Effector CD8-positive, alpha-beta T cell (primary cell): Measurements from ENCODE around the gene THEMIS.

Experiments
- DNase-seq: peaks from one replicate; lab custom pipeline; 2025; lab: John Stamatoyannopoulos, UW

Gene THEMIS

GRCh38 chr6:127859956-127860355 lies 40.9 kb downstream of the THEMIS start:
- DNase-seq, result no peak

GRCh38 chr6:127858727-127859391 lies 42.0 kb downstream of the THEMIS start:
- no peak for DNase-seq

DNA sequence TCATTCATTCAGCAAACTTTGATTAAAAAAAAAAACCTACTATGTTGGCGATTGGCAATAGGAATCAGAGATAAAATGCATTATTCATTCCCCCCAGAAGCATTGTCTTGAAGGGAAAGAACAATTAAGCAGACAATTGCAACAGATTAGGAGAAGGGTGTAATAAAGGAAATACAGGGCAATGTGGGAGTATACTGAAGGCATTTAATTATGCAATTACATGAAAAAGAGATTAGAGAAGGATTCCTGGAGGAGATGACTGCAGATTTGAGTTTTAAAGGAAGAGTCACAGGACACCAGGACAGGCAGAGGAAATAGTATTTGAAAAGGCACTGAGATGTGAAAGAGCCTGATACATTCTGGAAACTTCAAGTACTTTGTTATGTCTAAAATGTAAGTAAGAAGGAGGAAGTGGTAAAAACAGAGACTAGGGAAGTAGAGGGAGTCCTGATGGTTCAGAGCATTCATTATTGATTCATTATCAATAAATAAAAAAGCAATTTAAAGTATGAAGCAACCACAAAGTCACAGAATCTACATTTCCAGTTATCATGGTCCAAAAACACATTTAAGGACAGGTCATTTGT lies 43.7 kb downstream of the THEMIS start:
- DNase-seq, result no peak

DNA sequence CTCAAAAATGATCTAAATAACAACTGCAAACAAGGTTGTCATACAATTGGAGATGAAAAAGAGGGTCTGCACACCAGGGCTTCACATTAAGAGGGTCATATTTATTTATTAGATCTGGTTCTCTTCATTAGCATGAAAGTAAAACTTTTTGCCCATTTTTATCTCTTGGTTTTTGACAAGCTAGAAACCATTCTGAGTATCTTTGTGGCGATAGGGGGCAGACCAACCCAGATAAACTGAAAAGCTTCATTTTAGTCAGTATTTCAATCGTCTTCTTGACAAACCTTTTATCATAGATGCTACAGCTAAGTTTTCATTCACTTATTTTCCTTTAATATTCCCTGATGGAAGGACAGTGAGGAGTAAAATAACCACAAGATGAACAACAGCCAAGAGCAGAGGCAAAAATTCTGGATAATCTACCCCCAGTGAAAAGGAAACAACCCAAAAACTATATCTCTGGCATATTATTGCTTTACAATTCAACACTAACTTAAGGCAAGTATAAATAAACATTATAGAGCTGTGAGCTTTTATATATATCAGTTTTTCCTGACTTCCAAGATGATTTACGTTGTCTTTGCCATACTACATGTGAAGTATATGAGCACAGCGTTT lies 45.2 kb downstream of the THEMIS start:
- DNase-seq, result peak; percentile 7

- DNase-seq, result no peak
These were observed 46.8 kb downstream of the THEMIS start for GRCh38 chr6:127854009-127854408.

DNA sequence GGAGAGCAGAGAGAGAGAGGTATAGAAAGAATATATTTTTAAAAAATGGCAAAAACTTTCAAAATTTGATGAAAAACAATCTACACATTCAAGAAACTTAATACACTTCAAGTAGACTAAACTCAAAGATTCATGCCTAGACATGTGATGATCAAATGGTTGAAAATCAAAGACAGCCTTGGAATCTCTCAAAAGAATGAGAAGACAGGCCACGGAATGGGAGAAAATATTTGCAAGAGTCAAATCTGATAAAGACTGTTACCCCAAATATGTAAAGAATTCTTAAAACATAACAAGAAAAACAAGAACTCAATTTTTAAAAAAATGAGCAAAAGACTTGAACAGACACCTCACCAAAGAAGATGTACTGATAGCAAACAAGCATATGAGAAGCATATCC lies 49.7 kb downstream of the THEMIS start:
- no peak for DNase-seq

DNA sequence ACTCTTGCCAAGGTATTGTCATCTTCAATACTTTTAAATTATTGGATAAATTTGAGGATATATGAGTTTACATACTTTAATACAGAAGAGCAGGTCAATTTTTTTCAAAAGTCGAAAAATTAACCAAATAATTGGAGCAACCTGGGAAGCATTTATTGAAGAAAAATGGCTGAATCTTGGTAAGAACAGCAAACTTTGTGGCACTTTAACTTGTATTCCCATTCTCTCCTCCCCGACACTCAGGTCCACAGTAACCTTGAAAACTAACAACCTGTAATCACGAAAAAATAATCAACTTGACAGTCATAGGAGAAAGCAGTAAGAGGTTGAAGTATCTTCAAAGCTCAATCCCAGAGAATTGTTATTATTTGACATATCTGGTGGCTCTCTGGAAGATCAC lies 55.6 kb downstream of the THEMIS start:
- DNase-seq, result no peak

GRCh38 chr6:127844529-127844928 lies 56.3 kb downstream of the THEMIS start:
- no peak for DNase-seq

- DNase-seq, result no peak
These were observed 57.3 kb downstream of the THEMIS start for GRCh38 chr6:127843582-127843981.

GRCh38 chr6:127842562-127842961 lies 58.3 kb downstream of the THEMIS start:
- no peak for DNase-seq

GRCh38 chr6:127841811-127842210 lies 59.0 kb downstream of the THEMIS start:
- no peak for DNase-seq

- DNase-seq, result no peak
These were observed 66.7 kb downstream of the THEMIS start for GRCh38 chr6:127834136-127834535.

- no peak for DNase-seq
These were observed 67.5 kb downstream of the THEMIS start for GRCh38 chr6:127833336-127833735.

- DNase-seq, result no peak
These were observed 68.5 kb downstream of the THEMIS start for GRCh38 chr6:127832381-127832780.

- DNase-seq, result no peak
These were observed 76.8 kb downstream of the THEMIS start for GRCh38 chr6:127824061-127824460.

DNA sequence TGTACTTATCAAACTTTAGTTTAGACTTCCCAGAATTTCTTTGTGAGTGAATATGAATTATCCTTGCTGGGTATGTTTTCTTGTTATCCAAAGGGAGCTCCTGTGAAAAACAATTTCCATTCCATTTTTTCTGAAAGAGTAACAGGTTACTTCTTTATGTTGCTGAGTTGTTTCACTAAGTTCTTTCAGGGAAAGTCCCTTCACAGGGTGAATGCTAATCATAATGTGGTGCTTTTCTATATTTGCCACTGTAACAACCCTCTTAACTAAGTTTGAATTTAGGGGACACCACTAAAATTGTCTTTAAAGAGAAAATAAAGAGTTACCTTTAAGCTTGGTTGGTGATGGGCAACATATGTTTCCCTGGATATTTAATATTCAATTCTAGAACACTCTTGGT lies 79.4 kb downstream of the THEMIS start:
- DNase-seq, result no peak

GRCh38 chr6:127818149-127818548 lies 82.7 kb downstream of the THEMIS start:
- no peak for DNase-seq

GRCh38 chr6:127816643-127817042 lies 84.2 kb downstream of the THEMIS start:
- no peak for DNase-seq

GRCh38 chr6:127813699-127814027 lies 87.2 kb downstream of the THEMIS start:
- DNase-seq, result no peak

DNA sequence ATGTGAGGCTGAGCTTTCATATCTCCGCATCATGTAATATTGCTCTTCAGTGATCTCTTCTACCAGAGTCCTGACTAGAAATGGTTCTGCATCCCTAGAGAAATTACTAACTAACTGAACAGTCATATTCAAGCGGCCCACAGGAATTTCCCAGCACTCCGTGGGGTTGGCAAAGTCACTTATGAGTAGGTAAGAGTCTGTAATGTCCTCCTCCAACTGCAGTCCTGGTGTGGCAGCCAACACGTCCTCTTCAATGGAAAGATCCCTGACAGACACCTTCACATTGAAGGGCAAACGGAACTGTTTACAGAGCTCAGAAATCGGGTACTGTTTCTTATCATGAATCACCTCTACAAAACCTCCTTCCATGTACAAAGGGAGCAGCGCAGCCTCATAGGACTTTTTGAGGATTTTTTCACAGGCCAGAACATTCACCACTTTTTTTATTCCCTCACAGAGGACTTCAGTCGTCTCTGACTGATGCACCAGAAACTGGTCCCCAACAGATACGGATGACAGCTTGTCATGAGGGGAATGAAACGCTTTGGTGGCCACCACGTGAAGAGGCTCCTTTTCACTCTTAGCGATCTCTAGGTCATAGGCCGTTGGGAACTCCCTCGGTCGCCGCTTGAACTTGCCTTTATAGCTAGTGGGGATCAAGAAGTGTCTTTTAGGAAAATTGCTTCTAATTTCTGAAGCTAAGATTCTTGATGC lies 87.7 kb downstream of the THEMIS start:
- no peak for DNase-seq

- no peak for DNase-seq
These were observed 88.8 kb downstream of the THEMIS start for GRCh38 chr6:127811900-127812570.

DNA sequence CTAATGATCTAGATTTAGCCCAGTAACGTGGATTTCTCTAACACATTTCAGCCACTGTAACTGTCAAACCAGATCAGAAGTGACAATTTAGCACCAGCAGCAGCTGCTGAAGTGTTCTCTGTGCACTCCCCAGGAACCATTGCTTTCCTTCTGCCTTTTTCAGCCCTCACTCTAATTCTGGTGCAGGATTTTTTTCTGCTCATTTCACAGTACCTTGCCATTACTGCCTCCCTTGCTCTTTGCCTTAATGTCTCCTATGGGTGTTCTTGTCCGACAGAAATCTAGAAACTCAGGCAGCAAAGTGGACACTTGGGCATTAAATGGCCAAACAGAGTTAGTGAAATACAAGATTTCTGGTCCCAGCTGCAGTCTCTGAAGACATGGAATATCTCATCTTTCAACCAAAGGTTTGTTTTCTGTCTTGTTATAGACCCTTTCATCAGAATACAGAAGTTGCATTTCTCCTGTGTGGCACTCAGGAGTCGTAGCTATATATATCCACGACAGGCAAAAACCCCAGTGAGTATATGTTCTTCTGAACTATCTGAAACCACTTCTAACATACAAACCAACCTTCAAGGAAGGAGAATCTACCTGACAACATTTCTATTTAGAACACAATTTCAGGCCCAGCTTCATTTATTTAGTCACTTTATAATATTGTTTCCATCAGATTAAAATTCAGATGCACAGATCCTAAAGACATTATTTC lies 92.9 kb downstream of the THEMIS start:
- no peak for DNase-seq
